PC-3 (cell line): ENCODE measurements around the gene TWIST2. TPM values are rescaled to one million over a fixed set of nuclear protein-coding genes. Genes with fewer than 3 reads are reported as not detected.

Experiments used
- ATAC-seq: fragments of 200-7000 bp; cut with Tn5 transposase; 2 replicates; pipeline ENCODE4 v1.9.1; 2020; ENCODE audit warnings: mild to moderate bottlenecking, moderate library complexity
- BruUV-seq: library from RNA; stranded (reverse); fragments of 400-500 nt; replicated peaks from 2 replicates; lab custom pipeline; 2021; lab: Mats Ljungman, UMichigan
- CTCF ChIA-PET: fragments of 300-600 bp; sonication (Branson Sonifier 250); formaldehyde crosslinking; loops from one replicate; lab custom pipeline; 2022; ENCODE audit warnings: antibody characterized with exemption; lab: Charles Lee
- POLR2A ChIA-PET: fragments of 300-600 bp; sonication (Branson Sonifier 250); formaldehyde crosslinking; loops from one replicate; lab custom pipeline; 2022; ENCODE audit warnings: antibody characterized with exemption; ENCODE audit not compliant: unreplicated experiment; lab: Charles Lee
- DNase-seq: peaks from one replicate; pipeline ENCODE4 v3.0.0-alpha.2; 2015
- H2AFZ ChIP-seq: fragments of 300-600 bp; sonication (generic); 2 replicates; pipeline ENCODE4 v1.6.0; 2016; ENCODE audit warnings: antibody characterized with exemption, low read length
- H3F3A ChIP-seq: fragments of 300-600 bp; sonication (generic); one replicate; pipeline ENCODE4 v1.6.0; 2017; ENCODE audit warnings: antibody characterized with exemption, low read length, control low read depth, mild to moderate bottlenecking; ENCODE audit not compliant: unreplicated experiment
- H3K27ac ChIP-seq: fragments of 300-600 bp; sonication (generic); 2 replicates; pipeline ENCODE4 v1.5.1; 2016; ENCODE audit warnings: mild to moderate bottlenecking, low read length
- H3K27me3 ChIP-seq: fragments of 300-600 bp; sonication (generic); 2 replicates; pipeline ENCODE4 v1.6.1; 2016; ENCODE audit warnings: low read length, mixed read lengths
- H3K36me3 ChIP-seq: fragments of 300-600 bp; sonication (generic); 2 replicates; pipeline ENCODE4 v1.6.1; 2016; ENCODE audit warnings: low read depth, mixed run types, low read length, mixed read lengths
- H3K4me1 ChIP-seq: fragments of 300-600 bp; sonication (generic); 2 replicates; pipeline ENCODE4 v1.5.1; 2016; ENCODE audit warnings: low read length; ENCODE audit not compliant: insufficient read depth
- H3K4me2 ChIP-seq: fragments of 300-600 bp; sonication (generic); 2 replicates; pipeline ENCODE4 v1.6.0; 2016; ENCODE audit warnings: low read length
- H3K4me3 ChIP-seq: fragments of 300-600 bp; sonication (generic); 2 replicates; pipeline ENCODE4 v1.5.1; 2016; ENCODE audit warnings: mild to moderate bottlenecking, low read length, mixed read lengths
- H3K79me2 ChIP-seq: fragments of 300-600 bp; sonication (generic); 2 replicates; pipeline ENCODE4 v1.6.1; 2017; ENCODE audit warnings: low read length, mixed read lengths
- H3K9ac ChIP-seq: fragments of 300-600 bp; sonication (generic); 2 replicates; pipeline ENCODE4 v1.6.0; 2016; ENCODE audit warnings: mild to moderate bottlenecking, low read length
- H3K9me2 ChIP-seq: fragments of 300-600 bp; sonication (generic); replicated peaks from 2 replicates; pipeline ENCODE4 v1.6.1; 2016; ENCODE audit warnings: mixed run types, low read length, mixed read lengths
- H3K9me3 ChIP-seq: fragments of 300-600 bp; sonication (generic); 2 replicates; pipeline ENCODE4 v1.6.1; 2016; ENCODE audit warnings: low read length, mixed read lengths
- H4K20me1 ChIP-seq: fragments of 300-600 bp; sonication (generic); 2 replicates; pipeline ENCODE4 v1.6.1; 2016; ENCODE audit warnings: low read length, mixed read lengths
- EZH2 ChIP-seq: fragments of 300-600 bp; sonication (generic); IDR thresholded peaks from one replicate; pipeline ENCODE4 v1.6.1; 2017; ENCODE audit warnings: antibody characterized with exemption, mild to moderate bottlenecking, low read length; ENCODE audit not compliant: unreplicated experiment
- EZH2phosphoT487 ChIP-seq: fragments of 300-600 bp; sonication (generic); IDR thresholded peaks from 2 replicates; pipeline ENCODE4 v1.6.1; 2018; ENCODE audit warnings: mild to moderate bottlenecking, antibody characterized with exemption, low read length, borderline replicate concordance
- intact Hi-C: fragments of 100-400 bp; cut with micrococcal nuclease; formaldehyde crosslinking; loops from 2 replicates; pipeline ENCODE4 v1.9.0; 2023
- total RNA-seq: library from RNA; depleted of rRNA; stranded (reverse); fragments of >200 nt; gene quantifications from 2 replicates; pipeline ENCODE4 v1.2.3, GENCODE V29; 2014
- TF ChIP-seq, protein P1 (sequence below): fragments of 300-600 bp; sonication (generic); conservative IDR thresholded peaks from 2 replicates; pipeline ENCODE4 v1.5.1; 2017; ENCODE audit warnings: antibody characterized with exemption, low read depth, mild to moderate bottlenecking, low read length

The TWIST2 gene
- total RNA-seq, 1 experiment from 2014 or later = 4.4 TPM

DNA sequence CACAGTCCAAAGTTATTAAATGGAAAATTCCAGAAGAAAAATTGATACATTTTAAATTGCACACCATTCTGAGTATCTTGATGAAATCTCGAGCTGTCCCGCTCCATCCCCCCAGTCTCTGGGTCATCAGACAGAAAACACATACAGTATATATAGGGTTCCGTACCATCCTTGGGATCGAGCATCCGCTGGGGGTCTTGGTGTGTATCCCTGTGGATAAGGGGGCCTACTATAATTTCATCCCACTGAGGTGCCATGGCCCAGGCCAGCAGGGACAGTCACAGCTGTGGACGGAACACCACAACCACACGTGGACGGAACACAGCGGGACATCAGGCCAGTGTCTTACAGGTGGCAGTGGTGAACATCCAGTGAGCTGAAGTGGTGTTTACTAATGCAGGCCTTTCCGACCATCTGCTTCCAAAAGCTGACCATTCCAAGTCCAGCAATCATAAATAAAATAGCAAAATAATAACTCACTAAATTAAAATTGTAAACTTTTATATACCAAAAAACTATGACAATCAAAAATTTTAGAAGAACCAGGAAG is 14.0 kb downstream of the TWIST2 start:
- Histone ChIP-seq H3K4me1 (peaks cover 23% of the 10 kb centered on the region), H3K36me3 (no peaks in the 10 kb centered on the region; the same call in 1 of the 2 replicates), H3K9ac (no peak overlapping the region), H3K9me2 (no peaks in the 10 kb centered on the region), H4K20me1 (no peaks in the 10 kb centered on the region), H3F3A (no peaks in the 10 kb centered on the region), H3K79me2 (no peaks in the 10 kb centered on the region), H3K9me3 (no peaks in the 10 kb centered on the region), H3K27ac (no peak overlapping the region), H3K4me3 (no peak overlapping the region), H3K27me3 (no peaks in the 10 kb centered on the region), H2AFZ (no peak overlapping the region), H3K4me2 (no peak overlapping the region)
- POLR2A ChIA-PET = no interaction called here
- BruUV-seq = no TSS peak
- ATAC-seq (no peak), DNase-seq (no peak)
- TF ChIP-seq, protein P1, sequence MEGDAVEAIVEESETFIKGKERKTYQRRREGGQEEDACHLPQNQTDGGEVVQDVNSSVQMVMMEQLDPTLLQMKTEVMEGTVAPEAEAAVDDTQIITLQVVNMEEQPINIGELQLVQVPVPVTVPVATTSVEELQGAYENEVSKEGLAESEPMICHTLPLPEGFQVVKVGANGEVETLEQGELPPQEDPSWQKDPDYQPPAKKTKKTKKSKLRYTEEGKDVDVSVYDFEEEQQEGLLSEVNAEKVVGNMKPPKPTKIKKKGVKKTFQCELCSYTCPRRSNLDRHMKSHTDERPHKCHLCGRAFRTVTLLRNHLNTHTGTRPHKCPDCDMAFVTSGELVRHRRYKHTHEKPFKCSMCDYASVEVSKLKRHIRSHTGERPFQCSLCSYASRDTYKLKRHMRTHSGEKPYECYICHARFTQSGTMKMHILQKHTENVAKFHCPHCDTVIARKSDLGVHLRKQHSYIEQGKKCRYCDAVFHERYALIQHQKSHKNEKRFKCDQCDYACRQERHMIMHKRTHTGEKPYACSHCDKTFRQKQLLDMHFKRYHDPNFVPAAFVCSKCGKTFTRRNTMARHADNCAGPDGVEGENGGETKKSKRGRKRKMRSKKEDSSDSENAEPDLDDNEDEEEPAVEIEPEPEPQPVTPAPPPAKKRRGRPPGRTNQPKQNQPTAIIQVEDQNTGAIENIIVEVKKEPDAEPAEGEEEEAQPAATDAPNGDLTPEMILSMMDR = no peak
- no peak for TF ChIP-seq EZH2phosphoT487
- no peak for TF ChIP-seq EZH2
- intact Hi-C loops = loop anchor here (5.0 kb wide), 1 partner anchor 85 kb away; no protein-coding TSS in a partner anchor
- CTCF ChIA-PET = no interaction called here

GRCh38 chr2:238862701-238863100 is 14.8 kb downstream of the TWIST2 start:
- no peak overlapping the region for H3K4me3 ChIP-seq
- H3K9me3 ChIP-seq = no peaks in the 10 kb centered on the region
- H3K27ac ChIP-seq = no peak overlapping the region
- no peak overlapping the region for H2AFZ ChIP-seq
- no peaks in the 10 kb centered on the region for H3K27me3 ChIP-seq
- peaks cover 31% of the 10 kb centered on the region for H3K4me1 ChIP-seq
- no peak overlapping the region for H3K4me2 ChIP-seq
- BruUV-seq = no TSS peak
- H3F3A ChIP-seq = no peaks in the 10 kb centered on the region
- H4K20me1 ChIP-seq = no peaks in the 10 kb centered on the region
- ChIA-PET POLR2A (interaction anchor here (0.6 kb wide), 1 partner anchor 178 kb away, joined by 3 read pairs; no protein-coding TSS in a partner anchor), CTCF (no interaction called here)
- no peaks in the 10 kb centered on the region for H3K9me2 ChIP-seq
- H3K36me3 ChIP-seq = no peaks in the 10 kb centered on the region; the same call in 1 of the 2 replicates
- TF ChIP-seq EZH2phosphoT487 = no peak
- TF ChIP-seq, protein P1 = no peak
- no peak for TF ChIP-seq EZH2
- ATAC-seq = no peak
- intact Hi-C loops = loop anchor here (5.0 kb wide), 1 partner anchor 85 kb away; no protein-coding TSS in a partner anchor
- H3K79me2 ChIP-seq = no peaks in the 10 kb centered on the region
- DNase-seq = no peak
- H3K9ac ChIP-seq = no peak overlapping the region

GRCh38 chr2:238863231-238863630 is 15.3 kb downstream of the TWIST2 start:
- TF ChIP-seq, protein P1 = no peak
- no peak for TF ChIP-seq EZH2
- TF ChIP-seq EZH2phosphoT487 = no peak
- ChIA-PET POLR2A (no interaction called here), CTCF (no interaction called here)
- DNase-seq = no peak
- Histone ChIP-seq H3K4me3 (no peak overlapping the region), H3F3A (no peaks in the 10 kb centered on the region), H2AFZ (no peak overlapping the region), H3K36me3 (no peaks in the 10 kb centered on the region; the same call in 1 of the 2 replicates), H3K4me1 (peaks cover 31% of the 10 kb centered on the region), H3K9me3 (no peaks in the 10 kb centered on the region), H3K9me2 (no peaks in the 10 kb centered on the region), H3K9ac (no peak overlapping the region), H4K20me1 (no peaks in the 10 kb centered on the region), H3K79me2 (no peaks in the 10 kb centered on the region), H3K27ac (no peak overlapping the region), H3K4me2 (no peak overlapping the region), H3K27me3 (no peaks in the 10 kb centered on the region)
- no TSS peak for BruUV-seq
- intact Hi-C loops = loop anchor here (5.0 kb wide), 1 partner anchor 84 kb away; no protein-coding TSS in a partner anchor
- no peak for ATAC-seq
